Measurements from ENCODE around the gene SLIT3. TPM values are rescaled to one million over a fixed set of nuclear protein-coding genes. Genes with fewer than 3 reads are reported as not detected.

The SLIT3 gene
- total RNA-seq, 1 donor from 2014 or later: 42.4 TPM

- no peak for DNase-seq
Observed at GRCh38 chr5:169025491-169025890, 275.4 kb downstream of the SLIT3 start.

DNA sequence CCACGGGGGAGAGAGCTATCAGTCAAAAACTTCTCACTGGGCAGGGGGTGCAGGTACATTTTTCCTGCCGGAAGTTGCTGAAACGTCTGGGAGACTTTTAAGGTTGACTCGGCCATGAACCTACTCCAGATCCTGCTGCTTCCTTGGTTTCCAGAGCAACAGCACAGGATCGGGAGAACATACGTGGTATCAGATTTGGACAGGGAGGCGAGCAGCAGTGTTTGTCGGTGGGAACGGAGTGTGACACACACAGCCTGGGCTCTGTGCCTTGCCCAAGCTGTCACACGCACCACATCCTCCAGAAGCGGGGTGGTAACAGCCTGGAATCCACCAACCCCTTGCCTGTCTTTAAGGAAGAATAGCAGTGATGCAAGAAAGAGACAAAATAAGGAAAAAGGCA lies 276.5 kb downstream of the SLIT3 start:
- no peak for DNase-seq

GRCh38 chr5:169022718-169023117 lies 278.2 kb downstream of the SLIT3 start:
- DNase-seq: no peak

- DNase-seq: no peak
Observed at GRCh38 chr5:169020102-169020501, 280.8 kb downstream of the SLIT3 start.

DNA sequence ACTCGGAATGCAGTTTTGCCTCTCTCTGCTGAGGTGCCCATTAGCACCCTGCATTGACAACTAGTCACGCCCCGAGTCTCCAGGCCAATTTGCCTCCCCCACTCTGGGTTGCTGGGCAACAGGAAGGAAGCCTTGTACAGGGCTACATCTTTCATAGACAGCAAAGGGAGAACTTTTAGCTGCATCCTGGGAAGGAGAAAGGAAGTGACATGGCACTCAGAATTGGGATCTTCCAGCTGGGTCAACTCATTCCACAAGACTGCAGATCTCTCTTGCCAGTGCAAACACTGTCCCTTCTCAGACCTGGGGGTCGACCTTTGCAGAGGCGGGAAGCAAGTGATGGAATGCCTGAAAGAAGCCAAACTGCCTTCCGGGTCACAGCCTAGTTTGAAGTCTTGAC lies 282.0 kb downstream of the SLIT3 start:
- no peak for DNase-seq

GRCh38 chr5:169015991-169016390 lies 284.9 kb downstream of the SLIT3 start:
- no peak for DNase-seq

GRCh38 chr5:169013846-169014245 lies 287.1 kb downstream of the SLIT3 start:
- no peak for DNase-seq

DNA sequence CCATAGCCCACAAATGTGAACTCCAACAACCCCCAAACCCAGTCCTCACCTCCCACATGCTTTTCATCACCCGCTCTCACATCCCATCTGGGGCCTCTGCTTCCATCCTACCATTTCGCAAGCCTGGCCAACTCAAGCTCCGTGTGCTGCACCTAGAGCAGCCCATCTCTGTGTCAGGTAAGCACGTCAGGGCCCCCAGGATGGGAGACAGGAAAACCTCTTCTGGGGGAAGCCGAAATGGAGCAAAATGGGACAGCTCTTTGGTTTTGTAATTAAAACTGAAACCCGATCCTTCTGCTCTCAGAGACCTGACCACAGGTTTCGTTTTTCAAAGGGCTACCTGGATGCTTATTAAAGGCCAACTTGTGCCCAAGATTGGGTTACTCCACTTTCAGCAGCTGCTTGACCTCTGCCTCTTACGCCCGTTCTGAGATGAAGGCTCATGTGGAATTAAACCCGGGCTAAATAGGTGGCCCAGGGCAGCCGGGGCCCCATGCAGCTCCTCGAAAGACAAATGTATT lies 287.7 kb downstream of the SLIT3 start:
- DNase-seq: no peak

GRCh38 chr5:169012450-169012849 lies 288.5 kb downstream of the SLIT3 start:
- no peak for DNase-seq

GRCh38 chr5:169011451-169011850 lies 289.5 kb downstream of the SLIT3 start:
- peak; percentile 22 for DNase-seq

DNA sequence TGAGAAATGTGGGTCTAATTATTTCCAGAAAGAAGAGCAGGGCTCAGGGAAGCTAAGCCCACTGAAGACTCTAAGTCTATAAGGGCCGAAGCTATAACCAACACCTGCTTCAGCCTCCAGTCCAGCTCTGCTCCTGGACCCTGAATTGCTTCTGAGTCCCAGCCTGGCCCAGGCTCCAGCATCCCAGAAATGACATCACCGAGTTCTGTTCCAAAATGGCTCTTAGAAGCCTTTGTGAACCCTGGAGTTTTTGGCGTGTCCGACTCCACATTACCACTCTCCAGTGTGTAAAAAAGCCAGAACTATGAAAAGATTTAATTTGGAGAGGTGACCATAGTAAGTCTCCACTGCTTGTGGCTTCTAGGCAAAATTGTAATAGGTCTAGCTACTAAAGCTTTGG lies 289.9 kb downstream of the SLIT3 start:
- no peak for DNase-seq

DNA sequence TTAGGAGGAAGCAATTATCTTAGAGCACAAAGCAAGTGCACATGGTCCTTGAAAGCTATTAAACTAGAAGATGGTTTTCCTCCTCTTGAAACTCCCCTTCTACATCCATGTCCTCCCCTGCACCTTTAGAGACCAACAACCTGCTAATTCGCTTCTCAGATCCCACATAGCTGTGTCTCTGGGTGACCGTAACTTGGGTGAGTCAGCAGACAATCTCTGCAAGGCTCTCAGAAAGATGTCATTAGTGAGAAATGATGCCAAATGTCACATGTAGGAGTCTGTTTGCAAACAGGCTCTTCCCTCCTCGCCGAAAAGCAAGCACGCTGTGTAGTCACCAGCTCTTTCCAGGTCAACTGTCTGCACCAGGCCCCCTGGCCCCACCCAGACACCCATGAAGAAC lies 291.8 kb downstream of the SLIT3 start:
- DNase-seq: peak; percentile 64

- DNase-seq: no peak
Observed at GRCh38 chr5:169006842-169007790, 293.8 kb downstream of the SLIT3 start.

DNA sequence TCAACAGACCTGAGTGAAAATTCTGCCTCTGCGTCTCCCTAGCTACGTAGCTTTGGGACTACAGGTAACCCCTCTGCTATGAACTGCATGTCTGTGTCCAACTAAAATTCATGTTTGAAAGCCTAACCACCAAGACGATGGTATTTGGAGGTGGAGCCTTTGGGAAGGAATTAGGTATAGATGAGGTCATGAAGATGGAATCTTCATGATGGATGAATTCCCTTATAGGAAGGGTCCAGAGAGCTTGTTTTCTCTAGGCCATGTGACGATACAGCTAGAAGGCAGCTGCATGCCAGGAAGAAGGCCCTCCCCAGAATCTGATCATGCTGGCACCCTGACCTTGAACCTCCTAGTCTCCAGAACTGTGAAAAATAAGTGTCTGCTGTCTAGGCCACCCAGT lies 296.4 kb downstream of the SLIT3 start:
- DNase-seq: no peak

DNA sequence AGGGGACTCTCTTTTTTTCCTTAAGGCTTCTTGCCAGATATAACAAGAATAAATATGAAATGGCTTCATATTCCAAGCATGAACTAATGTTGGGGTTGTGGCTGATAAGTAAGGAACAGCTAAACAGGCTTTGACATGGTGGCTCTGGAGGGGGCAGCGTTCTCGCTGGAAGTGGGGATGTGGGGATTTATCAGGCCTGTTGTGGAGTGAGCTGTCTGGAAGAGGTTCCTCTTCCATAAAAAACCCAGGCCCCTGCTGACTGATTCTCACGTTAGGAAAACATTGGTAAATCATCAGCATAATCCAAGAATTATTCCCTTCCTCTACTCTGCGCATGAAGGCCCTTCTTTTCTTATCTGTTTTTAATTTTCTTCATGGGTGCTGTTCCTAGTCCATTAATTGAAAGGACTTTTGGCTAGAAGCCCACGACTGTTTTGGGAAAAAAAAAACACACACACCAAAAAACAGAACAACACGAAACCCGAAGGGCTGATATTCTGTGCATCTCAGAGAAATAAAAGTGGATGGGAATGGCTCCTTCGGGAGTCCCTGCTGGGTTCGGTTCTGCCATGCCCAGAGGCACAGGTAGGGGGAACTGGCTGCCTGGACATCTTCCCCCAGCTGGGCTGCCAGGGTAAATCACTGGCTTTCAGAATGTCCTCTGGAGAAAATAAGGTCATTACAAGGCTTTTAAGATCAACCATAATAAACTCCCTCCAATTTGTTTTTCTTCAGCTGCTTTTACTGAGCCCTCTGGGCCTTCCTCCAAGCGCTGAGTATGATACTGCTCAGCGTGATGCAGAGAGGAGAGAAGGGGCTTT lies 297.0 kb downstream of the SLIT3 start:
- peak; percentile 65 for DNase-seq

DNA sequence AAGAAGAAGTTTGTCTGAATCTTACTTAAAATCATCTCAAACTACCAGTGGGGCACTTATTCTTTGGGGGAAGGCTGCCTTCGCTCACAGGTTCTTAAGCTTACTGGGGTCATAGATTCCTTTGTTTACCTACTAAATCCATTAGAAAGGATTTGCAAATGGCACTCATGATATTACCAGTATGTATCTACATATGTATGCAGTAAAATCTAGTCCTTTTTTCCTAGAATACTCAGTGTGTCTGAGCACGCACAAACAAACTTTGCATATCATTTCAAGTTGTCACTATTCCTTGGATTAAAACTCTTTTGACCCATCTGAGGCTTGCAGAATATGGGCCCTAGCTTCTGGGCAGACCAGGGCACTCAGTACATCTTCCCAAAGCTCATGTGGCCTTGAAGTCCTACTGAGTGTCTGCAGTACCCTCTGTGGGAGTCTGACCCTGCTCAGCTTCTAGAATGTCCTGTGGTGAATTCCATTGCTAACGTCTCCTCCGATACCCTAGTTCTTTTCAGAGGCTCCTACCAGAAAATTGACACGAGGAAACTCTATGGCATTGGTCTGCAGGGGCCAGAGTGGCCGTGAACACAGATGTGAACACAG lies 297.9 kb downstream of the SLIT3 start:
- no peak for DNase-seq

GRCh38 chr5:169001394-169001793 lies 299.5 kb downstream of the SLIT3 start:
- DNase-seq: peak; percentile 46

- DNase-seq: no peak
Observed at GRCh38 chr5:168995024-168995423, 305.9 kb downstream of the SLIT3 start.

GRCh38 chr5:168992687-168993086 lies 308.3 kb downstream of the SLIT3 start:
- no peak for DNase-seq

GRCh38 chr5:168992016-168992415 lies 308.9 kb downstream of the SLIT3 start:
- no peak for DNase-seq

- DNase-seq: no peak
Observed at GRCh38 chr5:168991311-168991710, 309.6 kb downstream of the SLIT3 start.

GRCh38 chr5:168990679-168991078 lies 310.3 kb downstream of the SLIT3 start:
- no peak for DNase-seq
